ENCODE data around the gene LGR4. TPM values are rescaled to one million over a fixed set of nuclear protein-coding genes. Genes with fewer than 3 reads are reported as not detected.
A peak's percentile ranks its signal among the peaks of the same experiment; 100 is the strongest.

LGR4 gene
- total and polyA plus RNA-seq, 2 of the 13 experiments (the other 11 are each of a cell fraction or from before 2014, with no cell fraction given), result 42.1 to 68.7 TPM

GRCh38 chr11:27375370-27375769 lies 97.2 kb downstream of the LGR4 start:
- no TSS peak for BruUV-seq (replicated peaks)
- POLR2A ChIA-PET, result interaction anchor here (1.1 to 4.8 kb wide), 8 partner anchors 16 to 98 kb away, joined by 3 to 65 read pairs (median 6); partner anchors contain the start of gene LGR4
- TF ChIP-seq PPARG (CRISPR knock-in tag; conservative IDR thresholded peaks at IDR 0.05), result 0 out of 2 replicates have a peak, but pooled peaks have one; percentile 13
- 0 out of 2 replicates have a peak, but pooled peaks have one; percentile 25 for TF ChIP-seq FOXA3 (CRISPR knock-in tag; IDR thresholded peaks at IDR 0.05)
- TF ChIP-seq ATF1 (CRISPR knock-in tag; IDR thresholded peaks at IDR 0.05), result no peak
- TF ChIP-seq KAT8 (CRISPR knock-in tag; IDR thresholded peaks at IDR 0.05), result 0 out of 2 replicates have a peak, but pooled peaks have one; percentile 34
- TF ChIP-seq EP300 (IDR thresholded peaks at IDR 0.05; ENCODE audit: low read depth in 2 of 2, low read length in 2 of 2), result peak in 1 of 2 experiments; percentile 62; a peak in 1 of 4 replicates
- no peak for TF ChIP-seq EP300 (CRISPR knock-in tag; IDR thresholded peaks at IDR 0.05; ENCODE audit: borderline replicate concordance)
- TF ChIP-seq SOX13 (IDR thresholded peaks at IDR 0.05), result no peak
- TF ChIP-seq SOX13 (CRISPR knock-in tag; conservative IDR thresholded peaks at IDR 0.05 in 1 of 2, IDR thresholded peaks at IDR 0.05 in 1 of 2), result peak in 1 of 2 experiments; percentile 10; a peak in 1 of 4 replicates
- peak; percentile 31; the same call in 1 of the 2 replicates for TF ChIP-seq FOSL1 (CRISPR knock-in tag; IDR thresholded peaks at IDR 0.05; ENCODE audit: borderline replicate concordance)
- TF ChIP-seq ZBTB20 (CRISPR knock-in tag; IDR thresholded peaks at IDR 0.05; ENCODE audit: borderline replicate concordance, low read depth), result peak; percentile 43; the same call in 1 of the 2 replicates
- TF ChIP-seq PAXIP1 (CRISPR knock-in tag; conservative IDR thresholded peaks at IDR 0.05), result peak; percentile 57; the same call in 1 of the 2 replicates
- no peak for TF ChIP-seq FOXP1 (IDR thresholded peaks at IDR 0.05)
- peak; percentile 34; the same call in 1 of the 2 replicates for TF ChIP-seq FOXP1 (CRISPR knock-in tag; IDR thresholded peaks at IDR 0.05)
- TF ChIP-seq SAP130 (CRISPR knock-in tag; IDR thresholded peaks at IDR 0.05; ENCODE audit: low read depth), result peak; percentile 42; the same call in 1 of the 2 replicates
- TF ChIP-seq, protein P1, sequence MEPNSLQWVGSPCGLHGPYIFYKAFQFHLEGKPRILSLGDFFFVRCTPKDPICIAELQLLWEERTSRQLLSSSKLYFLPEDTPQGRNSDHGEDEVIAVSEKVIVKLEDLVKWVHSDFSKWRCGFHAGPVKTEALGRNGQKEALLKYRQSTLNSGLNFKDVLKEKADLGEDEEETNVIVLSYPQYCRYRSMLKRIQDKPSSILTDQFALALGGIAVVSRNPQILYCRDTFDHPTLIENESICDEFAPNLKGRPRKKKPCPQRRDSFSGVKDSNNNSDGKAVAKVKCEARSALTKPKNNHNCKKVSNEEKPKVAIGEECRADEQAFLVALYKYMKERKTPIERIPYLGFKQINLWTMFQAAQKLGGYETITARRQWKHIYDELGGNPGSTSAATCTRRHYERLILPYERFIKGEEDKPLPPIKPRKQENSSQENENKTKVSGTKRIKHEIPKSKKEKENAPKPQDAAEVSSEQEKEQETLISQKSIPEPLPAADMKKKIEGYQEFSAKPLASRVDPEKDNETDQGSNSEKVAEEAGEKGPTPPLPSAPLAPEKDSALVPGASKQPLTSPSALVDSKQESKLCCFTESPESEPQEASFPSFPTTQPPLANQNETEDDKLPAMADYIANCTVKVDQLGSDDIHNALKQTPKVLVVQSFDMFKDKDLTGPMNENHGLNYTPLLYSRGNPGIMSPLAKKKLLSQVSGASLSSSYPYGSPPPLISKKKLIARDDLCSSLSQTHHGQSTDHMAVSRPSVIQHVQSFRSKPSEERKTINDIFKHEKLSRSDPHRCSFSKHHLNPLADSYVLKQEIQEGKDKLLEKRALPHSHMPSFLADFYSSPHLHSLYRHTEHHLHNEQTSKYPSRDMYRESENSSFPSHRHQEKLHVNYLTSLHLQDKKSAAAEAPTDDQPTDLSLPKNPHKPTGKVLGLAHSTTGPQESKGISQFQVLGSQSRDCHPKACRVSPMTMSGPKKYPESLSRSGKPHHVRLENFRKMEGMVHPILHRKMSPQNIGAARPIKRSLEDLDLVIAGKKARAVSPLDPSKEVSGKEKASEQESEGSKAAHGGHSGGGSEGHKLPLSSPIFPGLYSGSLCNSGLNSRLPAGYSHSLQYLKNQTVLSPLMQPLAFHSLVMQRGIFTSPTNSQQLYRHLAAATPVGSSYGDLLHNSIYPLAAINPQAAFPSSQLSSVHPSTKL (CRISPR knock-in tag; IDR thresholded peaks at IDR 0.05), result peak; percentile 53; the same call in 1 of the 2 replicates
- TF ChIP-seq SIX4 (CRISPR knock-in tag; IDR thresholded peaks at IDR 0.05), result no peak

More at GRCh38 chr11:27375370-27375769, 97.2 kb downstream of the LGR4 start:
- in situ Hi-C loops (cut with HindIII; ENCODE audit: extremely low pct_ligation_motif_present, low pct_unique_long_range_greater_than_20kb) (no loop called here), intact Hi-C loops (cut with micrococcal nuclease; ENCODE audit: unreplicated experiment) (loop anchor here (2.0 to 5.0 kb wide), 2 partner anchors 97 to 193 kb away; partner anchors contain the start of gene LGR4)
- H3K4me3 ChIP-seq (replicated peaks in 1 of 3; ENCODE audit: insufficient read depth in 1 of 3, low read depth in 2 of 3, low read length in 3 of 3), result no peak overlapping the region
- H2AFZ ChIP-seq (ENCODE audit: low read length), result no peak overlapping the region
- H3K27me3 ChIP-seq (ENCODE audit: control insufficient read depth in 1 of 2, insufficient read depth in 2 of 2, low read length in 2 of 2), result no peaks in the 10 kb centered on the region
- H3K4me2 ChIP-seq (ENCODE audit: low read depth, low read length), result 0 out of 2 replicates have a peak overlapping the region, but pooled peaks have one; percentile 19
- peak overlapping the region; percentile 78 for H3K27ac ChIP-seq (ENCODE audit: extremely low read length, insufficient read depth, low read length)
- no peaks in the 10 kb centered on the region for H3K9me3 ChIP-seq (ENCODE audit: low read length)
- DNase-seq (ENCODE audit: low spot score) (peak; percentile 61), ATAC-seq (peak; percentile 79), FAIRE-seq (no peak)
- H3K79me2 ChIP-seq (ENCODE audit: insufficient read depth, low read length), result peaks cover 2% of the 10 kb centered on the region
- H4K20me1 ChIP-seq (ENCODE audit: insufficient read depth, low read length), result no peaks in the 10 kb centered on the region
- H3K9ac ChIP-seq (ENCODE audit: insufficient read depth, low read depth, low read length), result peak overlapping the region; percentile 1; the same call in 1 of the 2 replicates
- H3K36me3 ChIP-seq (replicated peaks in 1 of 2; ENCODE audit: control insufficient read depth in 1 of 2, insufficient read depth in 2 of 2, low read length in 2 of 2), result peaks cover 21 to 61% of the 10 kb centered on the region in 2 experiments
- peaks cover 44% of the 10 kb centered on the region for H3K4me1 ChIP-seq (ENCODE audit: insufficient read depth, low read length)
- WGBS (ENCODE audit: low lambda C conversion rate), result 33% methylated on average over 2 of the region's 2 CpGs
- CTCF ChIA-PET (ENCODE audit: low intra/inter-chr PET ratio, low total read pairs), result no interaction called here

All from HepG2 (cell line).